Right renal cortex interstitium (tissue), 3 donors: Measurements from ENCODE around the gene THY1. TPM values are rescaled to one million over a fixed set of nuclear protein-coding genes. Genes with fewer than 3 reads are reported as not detected.
"Not testable (repeated sequence)": the region's sequence is repeated elsewhere in the genome, so short reads cannot be mapped to it uniquely, and the experiment has no call there.

ENCODE experiments used
- DNase-seq, 3 donors: peaks; one replicate each; pipeline ENCODE4 v3.0.0-alpha.2; 2013; ENCODE audit warnings: low read depth in 3 of 3, low spot score in 2 of 3
- polyA plus RNA-seq, 3 donors: library from polyadenylated mRNA; unstranded; fragments of 120-200 nt; gene quantifications; one replicate each; pipeline ENCODE4 v1.2.1, GENCODE V29; 2013; ENCODE audit not compliant: insufficient read length in 3 of 3

Gene THY1
- polyA plus RNA-seq, 3 donors, result 90.2 to 104 (median 98.9) TPM

DNA sequence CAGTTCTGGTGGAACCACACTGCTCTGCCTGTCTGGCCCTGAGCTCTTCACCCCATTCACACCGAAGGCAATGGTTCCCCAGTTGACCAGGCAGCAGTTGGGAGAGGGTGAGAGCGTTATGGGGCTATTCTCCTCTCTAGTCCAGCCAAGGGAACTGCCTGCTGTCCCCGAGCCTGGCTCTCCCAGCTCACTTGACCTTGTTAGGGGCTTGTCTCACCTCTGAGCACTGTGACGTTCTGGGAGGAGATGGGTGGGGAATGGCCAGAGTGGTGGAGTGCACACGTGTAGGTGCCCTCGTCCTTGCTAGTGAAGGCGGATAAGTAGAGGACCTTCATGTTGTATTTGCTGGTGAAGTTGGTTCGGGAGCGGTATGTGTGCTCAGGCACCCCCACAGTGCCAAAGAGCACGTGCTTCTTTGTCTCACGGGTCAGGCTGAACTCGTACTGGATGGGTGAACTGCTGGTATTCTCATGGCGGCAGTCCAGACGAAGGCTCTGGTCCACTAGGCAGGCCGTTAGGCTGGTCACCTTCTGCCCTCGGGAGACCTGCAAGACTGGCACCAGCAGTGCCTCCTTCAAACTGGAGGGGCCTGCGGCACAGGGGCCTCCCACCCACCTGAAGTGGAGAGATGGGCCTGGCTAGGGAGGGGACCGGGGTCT, 3.0 kb downstream of the THY1 start:
- no peak for DNase-seq

- DNase-seq, result no peak
These were observed 3.7 kb downstream of the THY1 start for GRCh38 chr11:119419246-119419645.

GRCh38 chr11:119418759-119419158, 4.2 kb downstream of the THY1 start:
- no peak for DNase-seq

- no peak for DNase-seq
These were observed 5.0 kb downstream of the THY1 start for GRCh38 chr11:119417726-119418540.

GRCh38 chr11:119416606-119417580, 6.1 kb downstream of the THY1 start:
- DNase-seq, result no peak

GRCh38 chr11:119415966-119416365, 7.0 kb downstream of the THY1 start:
- DNase-seq, result no peak

DNA sequence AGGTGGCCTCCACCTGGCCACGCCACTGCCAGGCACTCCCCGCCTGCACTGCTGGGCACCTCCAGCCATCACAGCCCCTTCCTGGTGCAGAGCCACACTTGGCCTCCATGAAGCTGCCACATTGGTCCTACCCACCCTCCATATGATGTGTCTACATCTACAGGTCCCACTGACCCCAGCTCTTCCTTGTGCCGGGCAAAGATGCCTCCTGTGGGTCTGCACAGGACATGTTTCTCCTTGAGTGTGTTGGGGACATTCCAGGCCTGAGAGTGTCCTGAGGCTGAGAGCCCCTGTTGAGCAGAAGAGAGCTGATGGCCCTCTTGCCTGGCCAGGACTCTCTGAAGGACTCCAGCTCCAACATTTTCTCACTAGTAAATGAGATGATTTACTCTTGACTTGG, 7.5 kb downstream of the THY1 start:
- DNase-seq, result no peak

DNA sequence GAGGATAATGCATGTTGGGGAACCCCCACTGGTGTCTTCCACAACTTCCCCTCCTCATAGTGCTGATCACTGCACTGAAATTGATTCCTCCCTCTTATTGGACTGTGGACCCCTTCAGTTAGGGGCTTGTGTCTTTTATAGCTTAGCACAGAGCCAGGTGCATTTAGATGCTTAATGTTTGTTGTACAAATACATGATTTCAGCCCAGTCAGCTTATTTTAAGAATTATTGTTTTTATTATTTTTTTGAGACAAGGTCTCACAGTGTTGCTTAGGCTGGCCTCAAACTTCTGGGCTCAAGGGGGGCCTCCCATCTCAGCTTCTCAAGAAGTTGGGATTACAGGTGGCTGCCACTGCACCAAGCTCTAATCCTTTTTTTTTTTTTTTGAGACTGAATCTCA, 8.2 kb downstream of the THY1 start:
- no peak for DNase-seq

DNA sequence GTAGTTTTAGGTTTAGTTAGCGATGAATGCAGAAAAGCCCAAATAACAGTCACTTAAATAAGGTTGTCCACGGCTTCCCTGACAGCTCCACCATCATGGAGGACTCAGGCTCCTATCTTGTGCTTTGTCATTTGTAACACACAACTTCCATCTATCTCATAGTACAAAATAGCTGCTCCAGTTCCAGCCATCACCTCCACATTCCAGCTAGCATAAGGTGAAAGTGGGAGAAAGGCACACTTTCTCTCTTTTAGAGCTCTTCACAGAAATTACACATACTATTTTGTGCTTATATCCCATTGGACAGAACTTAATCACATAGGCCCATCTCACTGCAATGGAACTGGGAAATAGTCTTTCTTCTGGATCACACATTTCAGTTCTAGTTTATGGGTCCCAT, 8.7 kb downstream of the THY1 start:
- DNase-seq, result no peak

DNA sequence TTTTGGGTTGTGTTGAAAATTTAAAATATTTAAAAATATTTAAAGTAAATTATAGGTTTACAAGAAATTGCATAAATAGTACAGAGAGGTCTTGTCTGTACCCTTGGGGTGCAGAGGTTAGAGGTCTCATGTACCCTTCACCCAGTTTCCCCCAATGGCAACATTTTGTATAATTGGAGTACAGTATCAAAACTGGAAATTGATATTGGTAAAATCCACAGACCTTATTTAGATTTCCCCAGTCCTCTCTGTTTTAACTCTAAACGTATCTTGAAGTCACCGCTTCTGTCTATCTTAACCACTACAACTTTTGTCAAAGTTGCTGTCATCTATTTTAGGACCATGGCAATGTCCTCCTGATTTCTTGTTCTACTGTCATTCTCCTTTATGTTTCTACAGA, 10.9 kb downstream of the THY1 start:
- DNase-seq, result no peak

- DNase-seq, result no peak
These were observed 12.5 kb downstream of the THY1 start for GRCh38 chr11:119410501-119410900.

GRCh38 chr11:119409731-119410130, 13.2 kb downstream of the THY1 start:
- no peak for DNase-seq

GRCh38 chr11:119406005-119406404, 17.0 kb downstream of the THY1 start:
- DNase-seq, result no peak

GRCh38 chr11:119405448-119405847, 17.5 kb downstream of the THY1 start:
- DNase-seq, result not testable (repeated sequence)

GRCh38 chr11:119404872-119405271, 18.1 kb downstream of the THY1 start:
- DNase-seq, result no peak

DNA sequence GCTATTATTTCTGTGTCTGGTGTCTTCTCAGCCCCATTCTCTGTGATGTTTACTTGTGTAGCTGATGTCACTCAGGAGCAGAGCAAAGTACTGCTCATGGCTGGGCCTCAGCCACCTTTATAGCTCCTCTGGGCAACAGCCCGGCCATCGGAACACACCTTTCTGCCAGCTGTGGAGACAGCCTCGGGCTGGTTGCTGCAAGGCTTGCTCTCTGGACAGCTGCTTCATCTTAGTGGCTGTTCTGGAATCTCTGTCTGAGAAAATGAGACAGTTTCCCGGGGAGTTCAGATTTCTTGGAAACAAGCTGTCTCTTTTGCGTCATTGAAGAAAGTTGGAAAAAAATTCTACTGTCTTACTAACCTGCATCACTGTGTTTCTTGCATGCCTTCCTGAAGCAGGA, 20.0 kb downstream of the THY1 start:
- DNase-seq, result no peak

DNA sequence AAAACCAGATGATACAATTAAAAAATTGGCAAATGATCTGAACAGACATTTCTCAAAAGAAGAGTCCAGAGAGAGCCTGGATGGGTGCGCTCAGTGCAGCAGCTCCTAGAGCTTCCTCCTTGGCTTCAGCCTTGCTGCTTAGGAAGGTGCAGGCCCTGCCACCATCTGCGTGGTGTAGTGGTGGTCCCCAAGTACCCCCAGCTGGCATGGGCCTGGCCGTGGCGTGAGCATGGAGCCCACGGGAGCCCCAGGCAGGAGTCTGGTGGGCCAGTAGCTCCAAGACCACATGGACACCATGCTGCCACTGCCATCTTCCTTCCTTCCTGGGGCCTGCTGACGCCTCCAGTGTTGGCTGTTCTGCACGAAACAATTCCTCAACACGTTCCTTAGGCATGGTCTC, 20.5 kb downstream of the THY1 start:
- DNase-seq, result no peak

DNA sequence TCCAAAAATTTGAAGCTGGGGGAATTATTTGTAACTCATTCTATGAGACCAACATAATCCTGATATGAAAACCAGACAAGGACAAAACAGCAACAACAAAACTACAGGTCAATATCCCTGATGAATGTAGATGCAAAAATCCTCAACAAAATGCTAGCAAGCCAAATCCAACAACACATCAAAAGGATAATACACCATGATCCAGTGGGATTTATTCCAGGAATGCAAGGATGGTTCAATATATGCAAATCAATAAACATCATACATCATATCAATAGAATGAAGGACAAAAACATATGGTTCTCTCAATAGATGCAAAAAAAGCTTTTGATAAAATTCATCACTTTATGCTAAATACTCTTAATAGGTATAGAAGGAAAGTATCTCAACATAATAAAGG, 22.1 kb downstream of the THY1 start:
- no peak for DNase-seq

- no peak for DNase-seq
These were observed 25.2 kb downstream of the THY1 start for GRCh38 chr11:119397740-119398139.

DNA sequence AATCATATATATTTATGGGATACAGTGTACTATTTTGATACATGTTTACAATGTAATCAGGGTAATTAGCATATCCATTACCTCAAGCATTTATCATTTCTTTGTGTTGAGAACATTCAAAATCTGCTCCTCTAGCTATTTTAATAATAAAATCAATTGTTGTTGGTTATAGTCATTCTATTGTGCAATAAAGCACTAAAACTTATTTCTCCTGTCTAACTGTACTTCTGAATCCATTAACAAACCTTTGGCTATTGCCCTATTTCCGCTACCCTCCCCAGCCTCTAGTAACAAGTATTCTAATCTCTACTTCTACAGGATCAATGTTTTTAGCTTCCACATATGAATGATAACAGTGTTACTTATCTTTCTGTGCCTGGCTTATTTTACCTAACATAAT, 26.1 kb downstream of the THY1 start:
- no peak for DNase-seq

GRCh38 chr11:119391275-119391674, 31.7 kb downstream of the THY1 start:
- no peak for DNase-seq
